ENCODE measurements around the gene GRPEL2.

GRCh38 chr5:149323621-149324205, 21.6 kb upstream of the GRPEL2 start:
- no peak for TF ChIP-seq POLR2AphosphoS5 (IDR thresholded peaks at IDR 0.05; ENCODE audit: low read depth, low read length)
- TF ChIP-seq, protein P1, sequence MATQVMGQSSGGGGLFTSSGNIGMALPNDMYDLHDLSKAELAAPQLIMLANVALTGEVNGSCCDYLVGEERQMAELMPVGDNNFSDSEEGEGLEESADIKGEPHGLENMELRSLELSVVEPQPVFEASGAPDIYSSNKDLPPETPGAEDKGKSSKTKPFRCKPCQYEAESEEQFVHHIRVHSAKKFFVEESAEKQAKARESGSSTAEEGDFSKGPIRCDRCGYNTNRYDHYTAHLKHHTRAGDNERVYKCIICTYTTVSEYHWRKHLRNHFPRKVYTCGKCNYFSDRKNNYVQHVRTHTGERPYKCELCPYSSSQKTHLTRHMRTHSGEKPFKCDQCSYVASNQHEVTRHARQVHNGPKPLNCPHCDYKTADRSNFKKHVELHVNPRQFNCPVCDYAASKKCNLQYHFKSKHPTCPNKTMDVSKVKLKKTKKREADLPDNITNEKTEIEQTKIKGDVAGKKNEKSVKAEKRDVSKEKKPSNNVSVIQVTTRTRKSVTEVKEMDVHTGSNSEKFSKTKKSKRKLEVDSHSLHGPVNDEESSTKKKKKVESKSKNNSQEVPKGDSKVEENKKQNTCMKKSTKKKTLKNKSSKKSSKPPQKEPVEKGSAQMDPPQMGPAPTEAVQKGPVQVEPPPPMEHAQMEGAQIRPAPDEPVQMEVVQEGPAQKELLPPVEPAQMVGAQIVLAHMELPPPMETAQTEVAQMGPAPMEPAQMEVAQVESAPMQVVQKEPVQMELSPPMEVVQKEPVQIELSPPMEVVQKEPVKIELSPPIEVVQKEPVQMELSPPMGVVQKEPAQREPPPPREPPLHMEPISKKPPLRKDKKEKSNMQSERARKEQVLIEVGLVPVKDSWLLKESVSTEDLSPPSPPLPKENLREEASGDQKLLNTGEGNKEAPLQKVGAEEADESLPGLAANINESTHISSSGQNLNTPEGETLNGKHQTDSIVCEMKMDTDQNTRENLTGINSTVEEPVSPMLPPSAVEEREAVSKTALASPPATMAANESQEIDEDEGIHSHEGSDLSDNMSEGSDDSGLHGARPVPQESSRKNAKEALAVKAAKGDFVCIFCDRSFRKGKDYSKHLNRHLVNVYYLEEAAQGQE (IDR thresholded peaks at IDR 0.05; ENCODE audit: insufficient read depth in 1 of 2, low read depth in 2 of 2, low read length in 2 of 2): no peak
- TF ChIP-seq TAF1 (IDR thresholded peaks at IDR 0.05; ENCODE audit: borderline replicate concordance, insufficient read depth, low read length): no peak
- TF ChIP-seq SIN3A (IDR thresholded peaks at IDR 0.05; ENCODE audit: borderline replicate concordance, insufficient read depth, low read length): no peak
